K562 (cell line): ENCODE measurements around the gene MGAT4D. TPM values are rescaled to one million over a fixed set of nuclear protein-coding genes. Genes with fewer than 3 reads are reported as not detected.

Experiments used
- ADNP ChIP-seq: fragments of 200-800 bp; sonication (Bioruptor generic); IDR thresholded peaks from 2 replicates; pipeline ENCODE4 v1.6.1; 2016; ENCODE audit warnings: missing genetic modification characterization, missing compliant biosample characterization
- ARID3A ChIP-seq: IDR thresholded peaks from 2 replicates; pipeline ENCODE4 v1.6.1; 2012; ENCODE audit warnings: low read depth, low read length, improper control_type of control experiment, borderline replicate concordance
- CEBPB ChIP-seq: fragments of 450-650 bp; IDR thresholded peaks from 2 replicates; pipeline ENCODE4 v1.6.1; 2016; ENCODE audit warnings: missing genetic modification characterization, missing compliant biosample characterization
- L3MBTL2 ChIP-seq: fragments of 450-650 bp; IDR thresholded peaks from 2 replicates; pipeline ENCODE4 v1.6.1; 2016; ENCODE audit warnings: mild to moderate bottlenecking, moderate library complexity
- MYNN ChIP-seq, 2 experiments: sonication (generic); formaldehyde crosslinking in 1 of 2; IDR thresholded peaks; 2 replicates each; pipeline versions ENCODE4 v1.5.0 to v1.6.1; 2016 to 2020; ENCODE audit warnings: antibody characterized with exemption in 1 of 2, missing genetic modification reagents in 1 of 2
- ZBTB40 ChIP-seq, 2 experiments: fragments of 450-650 bp in 1 of 2; sonication (generic) in 1 of 2; formaldehyde crosslinking in 1 of 2; IDR thresholded peaks; 2 replicates each; pipeline versions ENCODE4 v1.7.1 to v1.9.0; 2016 to 2022; ENCODE audit warnings: inconsistent platforms in 1 of 2, mild to moderate bottlenecking in 1 of 2, missing genetic modification reagents in 1 of 2
- ZBTB7A ChIP-seq: IDR thresholded peaks from 2 replicates; pipeline ENCODE4 v1.6.1; 2011; ENCODE audit warnings: low read depth, mild to moderate bottlenecking, low read length, moderate library complexity, borderline replicate concordance; ENCODE audit not compliant: control insufficient read depth
- polyA plus RNA-seq, 8 experiments: library from polyadenylated mRNA; depleted of rRNA in 4 of 8; stranded (reverse) in 5 of 8; unstranded in 3 of 8; fragments of >200 nt; fragmentation: Nextera tagmentation in 2 of 8; fragmentation: Illumina TruSeq in 1 of 8; extraction: Ambion mirVana in 2 of 8; extraction: Trizol in 1 of 8; gene quantifications; 2 replicates each; pipeline versions ENCODE4 v1.2.1 to v1.2.3, GENCODE V29; 2011 to 2014; ENCODE audit warnings: inconsistent platforms in 1 of 8, missing spikeins in 1 of 8
- total RNA-seq, 7 experiments: library from RNA; depleted of rRNA in 6 of 7; stranded (reverse); fragments of >200 nt in 6 of 7; fragmentation: Illumina TruSeq in 2 of 7; extraction: Trizol in 2 of 7; gene quantifications; 2 replicates each; pipeline versions ENCODE4 v1.2.1 to v1.2.3, GENCODE V29; 2011 to 2021; ENCODE audit warnings: low replicate concordance in 1 of 7
- TF ChIP-seq, protein P1 (sequence below): fragments of 200-400 bp; formaldehyde crosslinking; IDR thresholded peaks from 2 replicates; pipeline ENCODE4 v1.6.1; 2017; ENCODE audit warnings: mild to moderate bottlenecking, low read depth, low read length, moderate library complexity
- TF ChIP-seq, protein P2 (sequence below): sonication (generic); formaldehyde crosslinking; IDR thresholded peaks from 2 replicates; pipeline ENCODE4 v1.8.0; 2022; ENCODE audit warnings: missing genetic modification reagents, mild to moderate bottlenecking, moderate library complexity, borderline replicate concordance
- TF ChIP-seq, protein P3 (sequence below): sonication (generic); formaldehyde crosslinking; IDR thresholded peaks from 2 replicates; pipeline ENCODE4 v1.9.0; 2022; ENCODE audit warnings: mild to moderate bottlenecking, missing genetic modification reagents

Gene MGAT4D
- total and polyA plus RNA-seq, 9 of the 15 experiments (the other 6 are each of a cell fraction or from before 2014, with no cell fraction given), result not detected

DNA sequence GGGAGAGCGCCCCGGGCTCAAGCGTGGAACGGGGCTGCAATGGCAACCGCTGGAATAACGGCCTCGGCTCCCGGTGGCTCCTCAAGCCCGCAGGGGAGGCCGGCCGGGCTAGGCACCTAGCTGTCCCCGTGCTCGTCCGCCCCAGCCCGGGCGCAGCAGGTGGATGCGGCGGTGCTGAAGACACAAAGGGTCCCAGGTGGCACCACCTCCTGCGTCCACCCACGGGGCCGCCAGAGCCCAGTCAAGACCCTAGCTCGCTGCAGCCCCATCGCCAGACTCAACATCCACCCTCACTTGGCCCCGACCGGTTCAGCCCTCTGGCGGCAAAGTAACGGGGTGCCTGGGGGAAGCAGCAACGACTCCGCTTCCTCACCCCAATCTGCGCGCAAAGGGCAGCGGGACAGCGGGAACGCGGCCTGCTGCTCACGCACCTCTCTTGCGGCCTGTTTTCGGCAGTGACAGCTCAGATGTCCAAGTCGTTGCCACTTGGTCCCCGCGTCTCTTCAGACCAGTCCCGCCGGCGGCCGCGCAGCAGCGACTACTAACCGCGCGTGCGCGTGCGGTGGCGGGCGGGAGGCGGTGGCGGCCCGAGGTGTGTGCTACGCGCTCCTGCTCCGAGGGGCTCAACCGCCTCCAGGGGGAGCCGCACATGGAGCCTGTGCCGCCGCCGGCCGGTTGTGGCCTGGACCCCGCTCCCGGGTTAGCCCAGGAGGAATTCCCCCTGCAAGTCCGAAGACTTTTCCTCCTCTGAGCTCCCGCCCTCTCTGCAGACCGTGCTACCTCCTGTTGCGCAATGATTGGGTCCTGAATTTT, 70.8 kb downstream of the MGAT4D start, which contains the start of gene CLGN (continued):
- TF ChIP-seq L3MBTL2, result peak; percentile 97
- TF ChIP-seq, protein P1, sequence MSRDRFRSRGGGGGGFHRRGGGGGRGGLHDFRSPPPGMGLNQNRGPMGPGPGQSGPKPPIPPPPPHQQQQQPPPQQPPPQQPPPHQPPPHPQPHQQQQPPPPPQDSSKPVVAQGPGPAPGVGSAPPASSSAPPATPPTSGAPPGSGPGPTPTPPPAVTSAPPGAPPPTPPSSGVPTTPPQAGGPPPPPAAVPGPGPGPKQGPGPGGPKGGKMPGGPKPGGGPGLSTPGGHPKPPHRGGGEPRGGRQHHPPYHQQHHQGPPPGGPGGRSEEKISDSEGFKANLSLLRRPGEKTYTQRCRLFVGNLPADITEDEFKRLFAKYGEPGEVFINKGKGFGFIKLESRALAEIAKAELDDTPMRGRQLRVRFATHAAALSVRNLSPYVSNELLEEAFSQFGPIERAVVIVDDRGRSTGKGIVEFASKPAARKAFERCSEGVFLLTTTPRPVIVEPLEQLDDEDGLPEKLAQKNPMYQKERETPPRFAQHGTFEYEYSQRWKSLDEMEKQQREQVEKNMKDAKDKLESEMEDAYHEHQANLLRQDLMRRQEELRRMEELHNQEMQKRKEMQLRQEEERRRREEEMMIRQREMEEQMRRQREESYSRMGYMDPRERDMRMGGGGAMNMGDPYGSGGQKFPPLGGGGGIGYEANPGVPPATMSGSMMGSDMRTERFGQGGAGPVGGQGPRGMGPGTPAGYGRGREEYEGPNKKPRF, result no peak
- TF ChIP-seq ZBTB7A, result 0 out of 2 replicates have a peak, but pooled peaks have one; percentile 27
- TF ChIP-seq CEBPB (tag), result peak; percentile 100
- TF ChIP-seq ARID3A, result no peak
- TF ChIP-seq, protein P2, sequence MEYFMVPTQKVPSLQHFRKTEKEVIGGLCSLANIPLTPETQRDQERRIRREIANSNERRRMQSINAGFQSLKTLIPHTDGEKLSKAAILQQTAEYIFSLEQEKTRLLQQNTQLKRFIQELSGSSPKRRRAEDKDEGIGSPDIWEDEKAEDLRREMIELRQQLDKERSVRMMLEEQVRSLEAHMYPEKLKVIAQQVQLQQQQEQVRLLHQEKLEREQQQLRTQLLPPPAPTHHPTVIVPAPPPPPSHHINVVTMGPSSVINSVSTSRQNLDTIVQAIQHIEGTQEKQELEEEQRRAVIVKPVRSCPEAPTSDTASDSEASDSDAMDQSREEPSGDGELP (CRISPR knock-in tag), result peak; percentile 11; the same call in 1 of the 2 replicates
- TF ChIP-seq ZBTB40 (IDR thresholded peaks at IDR 0.05), result 0 out of 2 replicates have a peak, but pooled peaks have one; percentile 7
- no peak for TF ChIP-seq ZBTB40 (CRISPR knock-in tag; IDR thresholded peaks at IDR 0.05)
- no peak for TF ChIP-seq ADNP (tag)
- TF ChIP-seq, protein P3, sequence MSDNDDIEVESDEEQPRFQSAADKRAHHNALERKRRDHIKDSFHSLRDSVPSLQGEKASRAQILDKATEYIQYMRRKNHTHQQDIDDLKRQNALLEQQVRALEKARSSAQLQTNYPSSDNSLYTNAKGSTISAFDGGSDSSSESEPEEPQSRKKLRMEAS (CRISPR knock-in tag), result 0 out of 2 replicates have a peak, but pooled peaks have one; percentile 32
- TF ChIP-seq MYNN (IDR thresholded peaks at IDR 0.05), result no peak
- no peak for TF ChIP-seq MYNN (CRISPR knock-in tag; IDR thresholded peaks at IDR 0.05)
